Measurements from ENCODE around the gene TRIM71.

TRIM71 gene

GRCh38 chr3:32831791-32832190 lies 14.0 kb downstream of the TRIM71 start:
- H3K4me3 ChIP-seq (ENCODE audit: low read depth, low read length): no peak overlapping the region
- TF ChIP-seq CTCF (IDR thresholded peaks at IDR 0.05; ENCODE audit: control insufficient read depth, extremely low read depth, insufficient read depth): no peak
- DNase-seq (ENCODE audit: low read depth): no peak

GRCh38 chr3:32832193-32832592 lies 14.4 kb downstream of the TRIM71 start:
- H3K4me3 ChIP-seq (ENCODE audit: low read depth, low read length): no peak overlapping the region
- DNase-seq (ENCODE audit: low read depth): no peak
- no peak for TF ChIP-seq CTCF (IDR thresholded peaks at IDR 0.05; ENCODE audit: control insufficient read depth, extremely low read depth, insufficient read depth)

- no peak for DNase-seq (ENCODE audit: low read depth)
- TF ChIP-seq CTCF (IDR thresholded peaks at IDR 0.05; ENCODE audit: control insufficient read depth, extremely low read depth, insufficient read depth): no peak
- no peak overlapping the region for H3K4me3 ChIP-seq (ENCODE audit: low read depth, low read length)
These were observed 17.2 kb downstream of the TRIM71 start for GRCh38 chr3:32835049-32835371.

GRCh38 chr3:32835961-32836360 lies 18.2 kb downstream of the TRIM71 start:
- H3K4me3 ChIP-seq (ENCODE audit: low read depth, low read length): no peak overlapping the region
- no peak for DNase-seq (ENCODE audit: low read depth)
- TF ChIP-seq CTCF (IDR thresholded peaks at IDR 0.05; ENCODE audit: control insufficient read depth, extremely low read depth, insufficient read depth): no peak

GRCh38 chr3:32836601-32837000 lies 18.8 kb downstream of the TRIM71 start:
- no peak for TF ChIP-seq CTCF (IDR thresholded peaks at IDR 0.05; ENCODE audit: control insufficient read depth, extremely low read depth, insufficient read depth)
- no peak for DNase-seq (ENCODE audit: low read depth)
- no peak overlapping the region for H3K4me3 ChIP-seq (ENCODE audit: low read depth, low read length)

- no peak for TF ChIP-seq CTCF (IDR thresholded peaks at IDR 0.05; ENCODE audit: control insufficient read depth, extremely low read depth, insufficient read depth)
- no peak for DNase-seq (ENCODE audit: low read depth)
- no peak overlapping the region for H3K4me3 ChIP-seq (ENCODE audit: low read depth, low read length)
These were observed 19.6 kb downstream of the TRIM71 start for GRCh38 chr3:32837366-32837765.

- H3K4me3 ChIP-seq (ENCODE audit: low read depth, low read length): no peak overlapping the region
- TF ChIP-seq CTCF (IDR thresholded peaks at IDR 0.05; ENCODE audit: control insufficient read depth, extremely low read depth, insufficient read depth): no peak
These were observed 20.0 kb downstream of the TRIM71 start for GRCh38 chr3:32837789-32838188.

More at GRCh38 chr3:32837789-32838188, 20.0 kb downstream of the TRIM71 start:
- no peak for DNase-seq (ENCODE audit: low read depth)

Data from LNCaP clone FGC (cell line).